Measurements from ENCODE around the gene CHAMP1. TPM values are rescaled to one million over a fixed set of nuclear protein-coding genes. Genes with fewer than 3 reads are reported as not detected.

CHAMP1 gene
- polyA plus RNA-seq, 1 of the 3 experiments (the other 2 are of a cell fraction): 28.6 TPM

- TF ChIP-seq RAD21 (IDR thresholded peaks at IDR 0.05; ENCODE audit: low read length): no peak
- TF ChIP-seq MXI1 (IDR thresholded peaks at IDR 0.05; ENCODE audit: low read depth, low read length): no peak
- TF ChIP-seq FOXM1 (IDR thresholded peaks at IDR 0.05; ENCODE audit: low read depth): no peak
- TF ChIP-seq POLR2AphosphoS5 (IDR thresholded peaks at IDR 0.05; ENCODE audit: low read depth, low read length): no peak
- no peak for TF ChIP-seq EP300 (IDR thresholded peaks at IDR 0.05; ENCODE audit: borderline replicate concordance in 1 of 2, low read depth in 1 of 2, low read length in 1 of 2)
- TF ChIP-seq FOXJ3 (CRISPR knock-in tag; IDR thresholded peaks at IDR 0.05): no peak
- TF ChIP-seq MAX (IDR thresholded peaks at IDR 0.05; ENCODE audit: low read depth): no peak
- TF ChIP-seq TAF1 (IDR thresholded peaks at IDR 0.05; ENCODE audit: borderline replicate concordance, low read depth, low read length): no peak
- no peak for TF ChIP-seq ELF1 (IDR thresholded peaks at IDR 0.05)
- no peak for TF ChIP-seq MEF2A (IDR thresholded peaks at IDR 0.05; ENCODE audit: borderline replicate concordance, low read depth)
- TF ChIP-seq FOSL2 (IDR thresholded peaks at IDR 0.05; ENCODE audit: borderline replicate concordance, low read depth): no peak
- no peak for TF ChIP-seq RCOR1 (IDR thresholded peaks at IDR 0.05; ENCODE audit: low read length)
- TF ChIP-seq CHD2 (IDR thresholded peaks at IDR 0.05; ENCODE audit: low read length, partially characterized antibody): no peak
Observed at GRCh38 chr13:114304346-114305034, 9.8 kb upstream of the CHAMP1 start (continued).

DNA sequence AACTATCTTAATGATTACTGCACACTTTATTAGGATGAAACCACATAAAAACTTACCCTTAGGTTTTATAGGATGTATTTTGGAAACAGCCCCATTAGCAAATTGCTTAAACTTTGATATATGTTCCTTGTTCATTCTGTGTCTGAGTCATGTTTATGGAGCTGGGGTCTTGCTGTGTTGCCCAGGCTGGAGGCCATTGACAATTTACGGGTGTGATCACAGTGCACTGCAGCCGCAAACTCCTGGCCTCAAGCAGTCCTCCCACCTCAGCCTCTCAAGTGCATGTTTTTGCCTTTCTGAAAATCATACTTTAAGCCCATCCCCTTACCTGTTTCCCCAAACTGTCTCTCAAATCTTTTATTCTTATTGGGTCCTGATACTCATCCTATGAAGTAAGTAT, 5.2 kb upstream of the CHAMP1 start:
- H2AFZ ChIP-seq (ENCODE audit: low read depth): no peak overlapping the region
- CTCF ChIA-PET: no interaction called here
- WGBS (ENCODE audit: low lambda C conversion rate): 100% methylated on average over 2 of the region's 2 CpGs

More for the DNA sequence above, 5.2 kb upstream of the CHAMP1 start:
- H3K36me3 ChIP-seq (replicated peaks in 1 of 2; ENCODE audit: control insufficient read depth in 1 of 2, insufficient read depth in 2 of 2, low read length in 1 of 2): peaks cover 18 to 26% of the 10 kb centered on the region in 2 experiments
- POLR2A ChIA-PET: no interaction called here
- H3K27me3 ChIP-seq (ENCODE audit: insufficient read depth): no peaks in the 10 kb centered on the region
- no peaks in the 10 kb centered on the region for H3K9me3 ChIP-seq
- no peak overlapping the region for H3K4me3 ChIP-seq (ENCODE audit: low read depth in 2 of 2, low read length in 1 of 2)
- H4K20me1 ChIP-seq (ENCODE audit: insufficient read depth): no peaks in the 10 kb centered on the region
- H3K9me2 ChIP-seq: no peaks in the 10 kb centered on the region
- H3K4me1 ChIP-seq (ENCODE audit: control insufficient read depth in 1 of 2, insufficient read depth in 2 of 2, low read depth in 1 of 2, low read length in 1 of 2): peaks cover 10 to 13% of the 10 kb centered on the region in 2 experiments; a peak in 3 of 4 replicates
- TF ChIP-seq FOSL2 (IDR thresholded peaks at IDR 0.05; ENCODE audit: borderline replicate concordance, low read depth) (no peak), GABPA (IDR thresholded peaks at IDR 0.05; ENCODE audit: low read depth) (no peak), RFX5 (IDR thresholded peaks at IDR 0.05; ENCODE audit: low read length) (no peak), TCF12 (IDR thresholded peaks at IDR 0.05) (no peak), FOXM1 (IDR thresholded peaks at IDR 0.05; ENCODE audit: low read depth) (no peak), EP300 (IDR thresholded peaks at IDR 0.05; ENCODE audit: borderline replicate concordance in 1 of 2, low read depth in 1 of 2, low read length in 1 of 2) (no peak), EZH2phosphoT487 (IDR thresholded peaks at IDR 0.05; ENCODE audit: borderline replicate concordance, low read depth) (no peak), MXI1 (IDR thresholded peaks at IDR 0.05; ENCODE audit: low read depth, low read length) (no peak), CHD2 (IDR thresholded peaks at IDR 0.05; ENCODE audit: low read length, partially characterized antibody) (no peak), TAF1 (IDR thresholded peaks at IDR 0.05; ENCODE audit: borderline replicate concordance, low read depth, low read length) (no peak), NFIC (IDR thresholded peaks at IDR 0.05; ENCODE audit: borderline replicate concordance) (no peak), PBX3 (IDR thresholded peaks at IDR 0.05) (no peak), SIN3A (IDR thresholded peaks at IDR 0.05; ENCODE audit: borderline replicate concordance, low read depth, low read length) (no peak), RXRA (IDR thresholded peaks at IDR 0.05; ENCODE audit: borderline replicate concordance, low read depth) (no peak), MEF2A (IDR thresholded peaks at IDR 0.05; ENCODE audit: borderline replicate concordance, low read depth) (no peak)
- TF ChIP-seq, protein P1, sequence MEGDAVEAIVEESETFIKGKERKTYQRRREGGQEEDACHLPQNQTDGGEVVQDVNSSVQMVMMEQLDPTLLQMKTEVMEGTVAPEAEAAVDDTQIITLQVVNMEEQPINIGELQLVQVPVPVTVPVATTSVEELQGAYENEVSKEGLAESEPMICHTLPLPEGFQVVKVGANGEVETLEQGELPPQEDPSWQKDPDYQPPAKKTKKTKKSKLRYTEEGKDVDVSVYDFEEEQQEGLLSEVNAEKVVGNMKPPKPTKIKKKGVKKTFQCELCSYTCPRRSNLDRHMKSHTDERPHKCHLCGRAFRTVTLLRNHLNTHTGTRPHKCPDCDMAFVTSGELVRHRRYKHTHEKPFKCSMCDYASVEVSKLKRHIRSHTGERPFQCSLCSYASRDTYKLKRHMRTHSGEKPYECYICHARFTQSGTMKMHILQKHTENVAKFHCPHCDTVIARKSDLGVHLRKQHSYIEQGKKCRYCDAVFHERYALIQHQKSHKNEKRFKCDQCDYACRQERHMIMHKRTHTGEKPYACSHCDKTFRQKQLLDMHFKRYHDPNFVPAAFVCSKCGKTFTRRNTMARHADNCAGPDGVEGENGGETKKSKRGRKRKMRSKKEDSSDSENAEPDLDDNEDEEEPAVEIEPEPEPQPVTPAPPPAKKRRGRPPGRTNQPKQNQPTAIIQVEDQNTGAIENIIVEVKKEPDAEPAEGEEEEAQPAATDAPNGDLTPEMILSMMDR (IDR thresholded peaks at IDR 0.05): no peak
- TF ChIP-seq, protein P2, sequence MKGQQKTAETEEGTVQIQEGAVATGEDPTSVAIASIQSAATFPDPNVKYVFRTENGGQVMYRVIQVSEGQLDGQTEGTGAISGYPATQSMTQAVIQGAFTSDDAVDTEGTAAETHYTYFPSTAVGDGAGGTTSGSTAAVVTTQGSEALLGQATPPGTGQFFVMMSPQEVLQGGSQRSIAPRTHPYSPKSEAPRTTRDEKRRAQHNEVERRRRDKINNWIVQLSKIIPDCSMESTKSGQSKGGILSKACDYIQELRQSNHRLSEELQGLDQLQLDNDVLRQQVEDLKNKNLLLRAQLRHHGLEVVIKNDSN (IDR thresholded peaks at IDR 0.05; ENCODE audit: borderline replicate concordance, low read depth): no peak
- H3K4me2 ChIP-seq: no peak overlapping the region
- H3F3A ChIP-seq (replicated peaks; ENCODE audit: insufficient read depth): peaks cover 22% of the 10 kb centered on the region
- DNase-seq: no peak
- no peak overlapping the region for H3K27ac ChIP-seq (ENCODE audit: low read depth in 2 of 2, low read length in 1 of 2)
- no peaks in the 10 kb centered on the region for H3K79me2 ChIP-seq (ENCODE audit: insufficient read depth)
- H3K9ac ChIP-seq: no peak overlapping the region
